Ovary (tissue), 3 donors: ENCODE data around the gene LUC7L2.

Experiments used
- POLR2A ChIP-seq: fragments of 450-650 bp; IDR thresholded peaks from one replicate; pipeline ENCODE4 v1.6.1; 2017; ENCODE audit warnings: antibody characterized with exemption, mild to moderate bottlenecking, moderate library complexity
- TF ChIP-seq, protein P1 (sequence below), 3 donors: fragments of 450-650 bp in 2 of 3; fragments of 200-600 bp in 1 of 3; IDR thresholded peaks; one replicate each; pipeline versions ENCODE4 v1.5.1 to v1.8.0; 2016 to 2022; ENCODE audit warnings: antibody characterized with exemption in 3 of 3, mild to moderate bottlenecking in 1 of 3
- donor health status: DM: no; HTN: no; CAD: no.

- TF ChIP-seq, protein P1, sequence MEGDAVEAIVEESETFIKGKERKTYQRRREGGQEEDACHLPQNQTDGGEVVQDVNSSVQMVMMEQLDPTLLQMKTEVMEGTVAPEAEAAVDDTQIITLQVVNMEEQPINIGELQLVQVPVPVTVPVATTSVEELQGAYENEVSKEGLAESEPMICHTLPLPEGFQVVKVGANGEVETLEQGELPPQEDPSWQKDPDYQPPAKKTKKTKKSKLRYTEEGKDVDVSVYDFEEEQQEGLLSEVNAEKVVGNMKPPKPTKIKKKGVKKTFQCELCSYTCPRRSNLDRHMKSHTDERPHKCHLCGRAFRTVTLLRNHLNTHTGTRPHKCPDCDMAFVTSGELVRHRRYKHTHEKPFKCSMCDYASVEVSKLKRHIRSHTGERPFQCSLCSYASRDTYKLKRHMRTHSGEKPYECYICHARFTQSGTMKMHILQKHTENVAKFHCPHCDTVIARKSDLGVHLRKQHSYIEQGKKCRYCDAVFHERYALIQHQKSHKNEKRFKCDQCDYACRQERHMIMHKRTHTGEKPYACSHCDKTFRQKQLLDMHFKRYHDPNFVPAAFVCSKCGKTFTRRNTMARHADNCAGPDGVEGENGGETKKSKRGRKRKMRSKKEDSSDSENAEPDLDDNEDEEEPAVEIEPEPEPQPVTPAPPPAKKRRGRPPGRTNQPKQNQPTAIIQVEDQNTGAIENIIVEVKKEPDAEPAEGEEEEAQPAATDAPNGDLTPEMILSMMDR (IDR thresholded peaks at IDR 0.05) = no peak
- no peak for TF ChIP-seq POLR2A
Observed at GRCh38 chr7:139393621-139394211, 34.0 kb downstream of the LUC7L2 start.
